H7 (cell line): ENCODE measurements around the gene AIDA. TPM values are rescaled to one million over a fixed set of nuclear protein-coding genes. Genes with fewer than 3 reads are reported as not detected.
"Not testable (repeated sequence)": the region's sequence is repeated elsewhere in the genome, so short reads cannot be mapped to it uniquely, and the experiment has no call there.

ENCODE experiments used
- DNase-seq: peaks from one replicate; pipeline ENCODE4 v3.0.0; 2012
- H3K27me3 ChIP-seq: 2 replicates; pipeline ENCODE4 v1.6.0; 2011; ENCODE audit warnings: mild to moderate bottlenecking, low read length; ENCODE audit not compliant: control insufficient read depth, insufficient read depth
- H3K36me3 ChIP-seq: replicated peaks from 2 replicates; pipeline ENCODE4 v1.5.1; 2011; ENCODE audit warnings: low read length; ENCODE audit not compliant: control insufficient read depth, insufficient read depth
- H3K4me3 ChIP-seq: 2 replicates; pipeline ENCODE4 v1.5.1; 2011; ENCODE audit warnings: low read depth, mild to moderate bottlenecking, control low read depth, low read length, moderate library complexity; ENCODE audit not compliant: insufficient read depth
- total RNA-seq: library from RNA; depleted of rRNA; stranded (reverse); fragments of >200 nt; shearing (Covaris generic); gene quantifications from 2 replicates; pipeline ENCODE4 v1.2.3, GENCODE V29; 2014; rRNA removed

The AIDA gene
- total RNA-seq, result 48.3 and 58.1 TPM in 2 replicates

GRCh38 chr1:222712253-222713090, at the start of gene AIDA, which contains the start of gene BROX:
AIDA (minus strand) TSS chr1:222712491; CDS start chr1:222712317, 174 bp downstream.
BROX (plus strand) TSS chr1:222712564; CDS start chr1:222715700, 3,136 bp downstream.
- peak within 1 kb of the TSS; percentile 97 for H3K4me3 ChIP-seq
- peak; percentile 95 for DNase-seq
- no peaks in the 10 kb centered on the region for H3K36me3 ChIP-seq
- no peaks in the 10 kb centered on the region for H3K27me3 ChIP-seq

- no peak for DNase-seq
- no peak overlapping the region for H3K4me3 ChIP-seq
Measured at GRCh38 chr1:222761083-222761482, 48.8 kb upstream of the AIDA start.

GRCh38 chr1:222759451-222760035, 47.3 kb upstream of the AIDA start:
- no peak overlapping the region for H3K4me3 ChIP-seq
- no peaks in the 10 kb centered on the region for H3K36me3 ChIP-seq
- no peaks in the 10 kb centered on the region; the same call in 1 of the 2 replicates for H3K27me3 ChIP-seq
- no peak for DNase-seq

More at GRCh38 chr1:222761083-222761482, 48.8 kb upstream of the AIDA start:
- Histone ChIP-seq H3K27me3 (no peaks in the 10 kb centered on the region), H3K36me3 (no peaks in the 10 kb centered on the region)

- no peaks in the 10 kb centered on the region; the same call in 1 of the 2 replicates for H3K27me3 ChIP-seq
- no peak for DNase-seq
- H3K4me3 ChIP-seq, result no peak overlapping the region
- no peaks in the 10 kb centered on the region for H3K36me3 ChIP-seq
Measured at GRCh38 chr1:222757646-222758268, 45.5 kb upstream of the AIDA start.

GRCh38 chr1:222754366-222755139, 42.3 kb upstream of the AIDA start:
- Histone ChIP-seq H3K27me3 (no peaks in the 10 kb centered on the region; the same call in 1 of the 2 replicates), H3K4me3 (no peak overlapping the region), H3K36me3 (no peaks in the 10 kb centered on the region)
- DNase-seq, result no peak

GRCh38 chr1:222751255-222751654, 39.0 kb upstream of the AIDA start:
- Histone ChIP-seq H3K4me3 (no peak overlapping the region), H3K36me3 (no peaks in the 10 kb centered on the region), H3K27me3 (no peaks in the 10 kb centered on the region; the same call in 1 of the 2 replicates)
- no peak for DNase-seq

GRCh38 chr1:222750651-222751050, 38.4 kb upstream of the AIDA start:
- DNase-seq, result no peak
- no peaks in the 10 kb centered on the region for H3K36me3 ChIP-seq
- no peaks in the 10 kb centered on the region; the same call in 1 of the 2 replicates for H3K27me3 ChIP-seq
- no peak overlapping the region for H3K4me3 ChIP-seq

GRCh38 chr1:222749927-222750326, 37.6 kb upstream of the AIDA start:
- Histone ChIP-seq H3K27me3 (no peaks in the 10 kb centered on the region; the same call in 1 of the 2 replicates), H3K4me3 (no peak overlapping the region), H3K36me3 (no peaks in the 10 kb centered on the region)
- peak; percentile 24 for DNase-seq

- H3K4me3 ChIP-seq, H3K36me3 ChIP-seq, DNase-seq, H3K27me3 ChIP-seq: not testable (repeated sequence)
Measured at GRCh38 chr1:222741630-222742457, 29.6 kb upstream of the AIDA start.

- DNase-seq, result no peak
- H3K27me3 ChIP-seq, result no peaks in the 10 kb centered on the region
- H3K36me3 ChIP-seq, result no peaks in the 10 kb centered on the region
- H3K4me3 ChIP-seq, result no peak overlapping the region
Measured at GRCh38 chr1:222739929-222740328, 27.6 kb upstream of the AIDA start.

GRCh38 chr1:222739465-222739864, 27.2 kb upstream of the AIDA start:
- no peak for DNase-seq
- Histone ChIP-seq H3K27me3 (no peaks in the 10 kb centered on the region), H3K36me3 (no peaks in the 10 kb centered on the region), H3K4me3 (no peak overlapping the region)

GRCh38 chr1:222736972-222737371, 24.7 kb upstream of the AIDA start, which contains the start of gene FAM177B:
FAM177B (plus strand) TSS chr1:222737202; CDS start chr1:222746546, 9,344 bp downstream.
- peak; percentile 5 for DNase-seq
- H3K4me3 ChIP-seq, result no peak within 1 kb of the TSS
- H3K27me3 ChIP-seq, result no peaks in the 10 kb centered on the region
- H3K36me3 ChIP-seq, result peaks cover 2% of the 10 kb centered on the region; the same call in 1 of the 2 replicates

GRCh38 chr1:222736470-222736869, 24.2 kb upstream of the AIDA start:
- no peak overlapping the region for H3K4me3 ChIP-seq
- peaks cover 2% of the 10 kb centered on the region; the same call in 1 of the 2 replicates for H3K36me3 ChIP-seq
- H3K27me3 ChIP-seq, result no peaks in the 10 kb centered on the region
- peak; percentile 73 for DNase-seq
